Inflammatory macrophage (primary cell): ENCODE results near the gene CDC16.
A peak's percentile ranks its signal among the peaks of the same experiment; 100 is the strongest.

Source experiments
- DNase-seq, 2 donors: peaks; one replicate each; pipeline ENCODE4 v3.0.0-alpha.2; 2020 to 2022

The CDC16 gene

GRCh38 chr13:114303700-114304327 lies 69.1 kb downstream of the CDC16 start:
- no peak for DNase-seq

- DNase-seq, result no peak
Measured at GRCh38 chr13:114304346-114305034, 69.8 kb downstream of the CDC16 start.

GRCh38 chr13:114309086-114309485 lies 74.4 kb downstream of the CDC16 start:
- no peak for DNase-seq

GRCh38 chr13:114309806-114310410 lies 75.2 kb downstream of the CDC16 start:
- no peak for DNase-seq

- no peak for DNase-seq
Measured at GRCh38 chr13:114310956-114311355, 76.3 kb downstream of the CDC16 start.

- DNase-seq, result no peak
Measured at GRCh38 chr13:114311387-114311786, 76.7 kb downstream of the CDC16 start.

GRCh38 chr13:114311908-114312307 lies 77.2 kb downstream of the CDC16 start:
- no peak for DNase-seq

GRCh38 chr13:114313061-114313860 lies 78.6 kb downstream of the CDC16 start:
- no peak for DNase-seq

GRCh38 chr13:114314074-114314912 lies 79.6 kb downstream of the CDC16 start, which contains the start of gene CHAMP1:
Gene CHAMP1 (plus strand): TSS chr13:114314503. CDS start chr13:114323843, 9,340 bp downstream.
- peak; percentile 98 to 99 for DNase-seq

GRCh38 chr13:114315074-114315785 lies 80.5 kb downstream of the CDC16 start:
- no peak for DNase-seq

- DNase-seq, result no peak
Measured at GRCh38 chr13:114318624-114319023, 83.9 kb downstream of the CDC16 start.

- no peak for DNase-seq
Measured at GRCh38 chr13:114319441-114319913, 84.8 kb downstream of the CDC16 start.

- no peak for DNase-seq
Measured at GRCh38 chr13:114320065-114320464, 85.4 kb downstream of the CDC16 start.

GRCh38 chr13:114321256-114321655 lies 86.6 kb downstream of the CDC16 start:
- no peak for DNase-seq
